HepG2 (cell line): Measurements from ENCODE around the gene TRIM54. TPM values are rescaled to one million over a fixed set of nuclear protein-coding genes. Genes with fewer than 3 reads are reported as not detected.

Source experiments
- ATF5 ChIP-seq: sonication (generic); formaldehyde crosslinking; IDR thresholded peaks from 2 replicates; pipeline ENCODE4 v1.4.0; 2020; ENCODE audit warnings: mild to moderate bottlenecking, low read depth, missing genetic modification reagents
- DZIP1 ChIP-seq: sonication (generic); formaldehyde crosslinking; IDR thresholded peaks from 2 replicates; pipeline ENCODE4 v1.5.0; 2020; ENCODE audit warnings: mild to moderate bottlenecking, missing genetic modification reagents
- JARID2 ChIP-seq: sonication (generic); formaldehyde crosslinking; IDR thresholded peaks from 2 replicates; pipeline ENCODE4 v1.8.1; 2023; ENCODE audit warnings: missing genetic modification reagents, inconsistent platforms; ENCODE audit not compliant: insufficient replicate concordance
- NFKB2 ChIP-seq: sonication (generic); formaldehyde crosslinking; IDR thresholded peaks from 2 replicates; pipeline ENCODE4 v1.4.0; 2020; ENCODE audit warnings: missing genetic modification reagents, borderline replicate concordance
- NKX3-1 ChIP-seq: sonication (generic); formaldehyde crosslinking; IDR thresholded peaks from 2 replicates; pipeline ENCODE4 v1.5.0; 2020; ENCODE audit warnings: missing genetic modification reagents
- NPAS2 ChIP-seq: sonication (generic); formaldehyde crosslinking; IDR thresholded peaks from 2 replicates; pipeline ENCODE4 v1.8.0; 2022; ENCODE audit warnings: mild to moderate bottlenecking, missing genetic modification reagents, borderline replicate concordance
- ZNF569 ChIP-seq: sonication (generic); formaldehyde crosslinking; IDR thresholded peaks from 2 replicates; pipeline ENCODE4 v1.5.0; 2020; ENCODE audit warnings: mild to moderate bottlenecking, missing genetic modification reagents, moderate library complexity, borderline replicate concordance
- ZSCAN5A ChIP-seq: sonication (generic); formaldehyde crosslinking; IDR thresholded peaks from 2 replicates; pipeline ENCODE4 v1.8.0; 2022; ENCODE audit warnings: mild to moderate bottlenecking, missing genetic modification reagents, borderline replicate concordance
- polyA plus RNA-seq, 8 experiments: library from polyadenylated mRNA; depleted of rRNA in 3 of 8; stranded (reverse) in 7 of 8; unstranded in 1 of 8; fragments of >200 nt; fragmentation: Illumina TruSeq in 4 of 8; extraction: Trizol in 4 of 8; gene quantifications; 2 replicates each; pipeline versions ENCODE4 v1.2.1 to v1.2.3, GENCODE V29; 2011 to 2016; ENCODE audit warnings: low read depth in 4 of 8, missing spikeins in 1 of 8, mixed read lengths in 1 of 8; ENCODE audit not compliant: insufficient read depth in 1 of 8
- total RNA-seq, 5 experiments: library from RNA; depleted of rRNA; stranded (reverse); fragments of >200 nt; fragmentation: Illumina TruSeq; extraction: Trizol; gene quantifications; 2 replicates each; pipeline ENCODE4 v1.2.3, GENCODE V29; 2016; ENCODE audit warnings: low read depth in 1 of 5

TRIM54 gene
- total and polyA plus RNA-seq, 2 of the 13 experiments (the other 11 are each of a cell fraction or from before 2014, with no cell fraction given), result 0.07 to 0.13 TPM

DNA sequence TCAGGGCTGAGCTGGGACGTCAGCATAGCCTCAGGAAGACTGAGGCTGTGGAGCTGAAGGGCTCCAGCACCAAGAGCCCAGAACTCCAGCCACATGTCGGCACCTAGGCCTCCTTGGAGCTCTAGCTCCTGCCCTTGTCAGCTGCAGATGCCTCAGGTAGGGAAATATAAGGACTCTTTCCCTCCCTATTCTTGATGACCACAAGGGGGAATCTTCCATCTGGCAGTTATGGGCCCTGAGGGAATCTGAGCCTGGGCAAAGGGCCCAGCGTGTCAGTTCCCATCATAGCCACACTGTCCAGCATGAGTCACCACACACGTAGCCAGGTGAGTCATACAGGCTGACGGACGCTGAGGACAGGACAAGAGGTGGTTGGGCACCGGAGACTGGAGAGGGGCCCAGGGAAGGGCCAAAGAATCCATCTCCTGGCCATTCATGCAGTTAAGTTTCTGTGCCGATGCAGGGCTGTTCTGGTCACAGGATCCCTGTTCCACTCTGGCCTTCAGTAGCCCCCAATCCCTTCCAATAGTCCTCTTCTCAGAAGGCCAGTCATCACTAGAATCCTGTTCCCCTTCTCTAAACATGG lies 38.8 kb downstream of the TRIM54 start (continued):
- TF ChIP-seq ATF5 (CRISPR knock-in tag), result no peak
- peak; percentile 53; the same call in 1 of the 2 replicates for TF ChIP-seq NFKB2 (CRISPR knock-in tag)
- TF ChIP-seq ZSCAN5A (CRISPR knock-in tag), result no peak
- no peak for TF ChIP-seq ZNF569
- no peak for TF ChIP-seq JARID2
- TF ChIP-seq DZIP1 (CRISPR knock-in tag), result no peak
- TF ChIP-seq NKX3-1 (CRISPR knock-in tag), result no peak
- no peak for TF ChIP-seq NPAS2 (CRISPR knock-in tag)
